K562 (cell line): ENCODE measurements around the gene CRHR2. TPM values are rescaled to one million over a fixed set of nuclear protein-coding genes. Genes with fewer than 3 reads are reported as not detected.

Experiments used
- ATAC-seq: fragments of 200-7000 bp; cut with Tn5 transposase; 3 replicates; pipeline ENCODE4 v1.9.1; 2020; ENCODE audit warnings: moderate library complexity
- BruUV-seq: library from RNA; stranded (reverse); fragments of 400-500 nt; replicated peaks from 2 replicates; lab custom pipeline; 2021; lab: Mats Ljungman, UMichigan
- CTCF ChIA-PET: fragments of 300-600 bp; formaldehyde crosslinking; extraction: SDS; loops from one replicate; lab custom pipeline; 2021; ENCODE audit warnings: low intra/inter-chr PET ratio; lab: Yijun Ruan, JAX
- POLR2A ChIA-PET: fragments of 300-600, 350-650 bp; sonication (Branson Sonifier 250); formaldehyde crosslinking; extraction: SDS; loops from one replicate; lab custom pipeline; 2021; ENCODE audit warnings: antibody characterized with exemption, inconsistent platforms; lab: Yijun Ruan, JAX
- DNase-seq, 4 experiments: peaks; one replicate each; pipeline versions ENCODE4 v3.0.0 to v3.0.0-alpha.2; 2011 to 2018; ENCODE audit warnings: low spot score in 3 of 4, mixed read lengths in 3 of 4; ENCODE audit errors: extremely low read depth in 1 of 4
- FAIRE-seq: peaks from 2 replicates; lab custom pipeline; 2011; peaks lifted over from hg19 to GRCh38; lab: Jason Lieb, UNC
- H2AFZ ChIP-seq: 2 replicates; pipeline ENCODE4 v1.6.0; 2011; ENCODE audit warnings: low read depth, low read length, control low read depth, inconsistent platforms
- H3K27ac ChIP-seq: fragments of 200-600 bp; 3 replicates; pipeline ENCODE4 v1.8.0; 2011; ENCODE audit warnings: low read depth, mild to moderate bottlenecking, control low read depth, inconsistent platforms, low read length, moderate library complexity, mixed read lengths; ENCODE audit errors: extremely low read depth
- H3K27me3 ChIP-seq, 2 experiments: fragments of 300-600 bp in 1 of 2; 2 replicates in 1 of 2; 3 replicates in 1 of 2; pipeline versions ENCODE4 v1.6.0 to v1.8.0; 2011; ENCODE audit warnings: inconsistent platforms in 2 of 2, low read length in 2 of 2, mild to moderate bottlenecking in 1 of 2, mixed read lengths in 1 of 2, moderate library complexity in 1 of 2; ENCODE audit not compliant: control insufficient read depth in 2 of 2, insufficient read depth in 2 of 2
- H3K36me3 ChIP-seq: fragments of 300-600 bp; 3 replicates; pipeline ENCODE4 v1.8.0; 2011; ENCODE audit warnings: mild to moderate bottlenecking, low read length, inconsistent platforms; ENCODE audit not compliant: control insufficient read depth, insufficient read depth
- H3K4me1 ChIP-seq, 2 experiments: fragments of 200-600 bp in 1 of 2; replicated peaks in 1 of 2; 2 replicates in 1 of 2; 3 replicates in 1 of 2; pipeline versions ENCODE4 v1.5.1 to v1.8.0; 2011; ENCODE audit warnings: inconsistent platforms in 2 of 2, low read length in 2 of 2, mild to moderate bottlenecking in 1 of 2, mixed read lengths in 1 of 2, moderate library complexity in 1 of 2; ENCODE audit not compliant: control insufficient read depth in 2 of 2, insufficient read depth in 2 of 2
- H3K4me2 ChIP-seq: 2 replicates; pipeline ENCODE4 v1.6.1; 2011; ENCODE audit warnings: low read length, control low read depth, inconsistent platforms, mixed read lengths; ENCODE audit not compliant: insufficient read depth
- H3K4me3 ChIP-seq: fragments of 200-600 bp; sonication (generic), shearing (Covaris generic); 2 replicates; pipeline ENCODE4 v1.5.1; 2016; ENCODE audit warnings: control low read depth, inconsistent platforms
- H3K79me2 ChIP-seq: fragments of 200-600 bp; 3 replicates; pipeline ENCODE4 v1.8.0; 2011; ENCODE audit warnings: low read length, inconsistent platforms; ENCODE audit not compliant: control insufficient read depth, insufficient read depth
- H3K9ac ChIP-seq, 2 experiments: 2 replicates each; pipeline versions ENCODE4 v1.6.0 to v1.6.1; 2011; ENCODE audit warnings: low read depth in 2 of 2, low read length in 2 of 2, control low read depth in 1 of 2, inconsistent platforms in 1 of 2, mild to moderate bottlenecking in 1 of 2, mixed read lengths in 1 of 2; ENCODE audit not compliant: insufficient read depth in 1 of 2
- H3K9me1 ChIP-seq: one replicate; pipeline ENCODE4 v1.6.0; 2011; ENCODE audit warnings: inconsistent platforms, mild to moderate bottlenecking, low read length, moderate library complexity; ENCODE audit not compliant: control insufficient read depth, insufficient read depth
- H3K9me3 ChIP-seq: replicated peaks from 2 replicates; pipeline ENCODE4 v1.5.1; 2011; ENCODE audit warnings: low read depth, low read length, inconsistent platforms; ENCODE audit not compliant: control insufficient read depth, insufficient read depth
- H4K20me1 ChIP-seq: replicated peaks from 2 replicates; pipeline ENCODE4 v1.6.1; 2011; ENCODE audit warnings: low read length, inconsistent platforms, mixed read lengths; ENCODE audit not compliant: control insufficient read depth, insufficient read depth
- FUS ChIP-seq: fragments of 200-400 bp; formaldehyde crosslinking; optimal IDR thresholded peaks from 2 replicates; pipeline ENCODE3; 2017; ENCODE audit warnings: low read depth, low read length
- RBM22 ChIP-seq: fragments of 200-400 bp; formaldehyde crosslinking; IDR thresholded peaks from 2 replicates; pipeline ENCODE4 v1.6.1; 2018; ENCODE audit warnings: low read length, low read depth; ENCODE audit not compliant: poor library complexity, severe bottlenecking
- ZNF780A ChIP-seq: fragments of 250-450 bp; sonication (Bioruptor Pico); IDR thresholded peaks from 2 replicates; pipeline ENCODE4 v1.5.0; 2021; ENCODE audit warnings: mild to moderate bottlenecking
- WGBS: fragments of 100-300 bp; shearing (Covaris generic); methylation state at CpG from one replicate; pipeline ENCODE4 v1.1.6; 2016; ENCODE audit warnings: low coverage, mixed read lengths; ENCODE audit not compliant: insufficient coverage; ENCODE audit errors: missing lambda C conversion rate; 5-methylcytosine and 5-hydroxymethylcytosine counted together
- in situ Hi-C: fragments of 300-500 bp; cut with MboI; formaldehyde crosslinking; loops from 4 replicates; pipeline ENCODE4 v1.15.0; 2018; ENCODE audit warnings: inconsistent platforms, mixed read lengths
- intact Hi-C: fragments of 100-400 bp; cut with micrococcal nuclease; formaldehyde crosslinking; loops from 2 replicates; pipeline ENCODE4 v1.14.2; 2022
- polyA plus RNA-seq, 8 experiments: library from polyadenylated mRNA; depleted of rRNA in 4 of 8; stranded (reverse) in 5 of 8; unstranded in 3 of 8; fragments of >200 nt; fragmentation: Nextera tagmentation in 2 of 8; fragmentation: Illumina TruSeq in 1 of 8; extraction: Ambion mirVana in 2 of 8; extraction: Trizol in 1 of 8; gene quantifications; 2 replicates each; pipeline versions ENCODE4 v1.2.1 to v1.2.3, GENCODE V29; 2011 to 2014; ENCODE audit warnings: inconsistent platforms in 1 of 8, missing spikeins in 1 of 8
- total RNA-seq, 7 experiments: library from RNA; depleted of rRNA in 6 of 7; stranded (reverse); fragments of >200 nt in 6 of 7; fragmentation: Illumina TruSeq in 2 of 7; extraction: Trizol in 2 of 7; gene quantifications; 2 replicates each; pipeline versions ENCODE4 v1.2.1 to v1.2.3, GENCODE V29; 2011 to 2021; ENCODE audit warnings: low replicate concordance in 1 of 7
- TF ChIP-seq, protein P1 (sequence below): IDR thresholded peaks from 2 replicates; pipeline ENCODE4 v1.6.1; 2016; ENCODE audit warnings: missing genetic modification characterization, missing compliant biosample characterization
- TF ChIP-seq, protein P2 (sequence below): fragments of 250-450 bp; sonication (Bioruptor Pico); IDR thresholded peaks from 2 replicates; pipeline ENCODE4 v1.4.0; 2020; ENCODE audit warnings: borderline replicate concordance
- TF ChIP-seq, protein P3 (sequence below): sonication (generic); formaldehyde crosslinking; IDR thresholded peaks from 2 replicates; pipeline ENCODE4 v1.8.0; 2022; ENCODE audit warnings: mild to moderate bottlenecking, low read depth, missing genetic modification reagents
- TF ChIP-seq, protein P4 (sequence below): fragments of 450-650 bp; formaldehyde crosslinking; IDR thresholded peaks from 2 replicates; pipeline ENCODE4 v1.4.0; 2022; ENCODE audit warnings: missing genetic modification characterization
- TF ChIP-seq, protein P5 (sequence below): fragments of 450-650 bp; IDR thresholded peaks from 2 replicates; pipeline ENCODE4 v1.6.1; 2017; ENCODE audit warnings: mild to moderate bottlenecking, moderate library complexity

The CRHR2 gene
- total and polyA plus RNA-seq, 9 of the 15 experiments (the other 6 are each of a cell fraction or from before 2014, with no cell fraction given) = not detected

DNA sequence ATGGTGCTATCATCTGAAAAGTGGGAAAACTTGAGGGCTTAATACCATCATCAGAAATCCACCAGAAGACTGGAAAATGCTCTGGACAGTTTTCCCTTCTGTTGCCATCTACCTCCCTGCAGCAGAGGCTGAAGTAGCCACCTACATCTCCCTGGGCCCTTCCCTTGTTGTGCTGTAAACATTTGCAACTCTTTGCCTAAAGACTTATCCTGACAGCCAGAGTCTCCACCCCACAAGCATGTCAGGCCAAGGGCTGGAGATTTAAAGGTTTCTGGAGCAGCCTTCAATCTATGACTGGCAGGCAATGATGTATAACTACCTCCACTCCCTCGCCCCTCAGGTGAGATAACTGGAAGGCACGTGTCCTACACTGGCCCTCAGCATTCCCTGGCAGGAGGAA, 39.9 kb upstream of the CRHR2 start:
- CTCF ChIA-PET = no interaction called here
- POLR2A ChIA-PET = no interaction called here
- no peak for ATAC-seq

More for the DNA sequence above, 39.9 kb upstream of the CRHR2 start:
- H3K9me3 ChIP-seq = no peaks in the 10 kb centered on the region
- DNase-seq (no peak), FAIRE-seq (no peak)
- in situ Hi-C loops = no loop called here
- H4K20me1 ChIP-seq = no peaks in the 10 kb centered on the region
- 0% methylated on average over 2 of the region's 2 CpGs for WGBS
- no peak overlapping the region for H3K4me2 ChIP-seq
- no peak overlapping the region for H3K4me3 ChIP-seq
- no peaks in the 10 kb centered on the region for H3K36me3 ChIP-seq
- no peak overlapping the region for H2AFZ ChIP-seq
- intact Hi-C loops = no loop called here
- H3K79me2 ChIP-seq = no peaks in the 10 kb centered on the region
- no peaks in the 10 kb centered on the region for H3K9me1 ChIP-seq
- no peak for TF ChIP-seq FUS
- no peak for TF ChIP-seq RBM22
- no peak for TF ChIP-seq ZNF780A (CRISPR knock-in tag)
- TF ChIP-seq, protein P1, sequence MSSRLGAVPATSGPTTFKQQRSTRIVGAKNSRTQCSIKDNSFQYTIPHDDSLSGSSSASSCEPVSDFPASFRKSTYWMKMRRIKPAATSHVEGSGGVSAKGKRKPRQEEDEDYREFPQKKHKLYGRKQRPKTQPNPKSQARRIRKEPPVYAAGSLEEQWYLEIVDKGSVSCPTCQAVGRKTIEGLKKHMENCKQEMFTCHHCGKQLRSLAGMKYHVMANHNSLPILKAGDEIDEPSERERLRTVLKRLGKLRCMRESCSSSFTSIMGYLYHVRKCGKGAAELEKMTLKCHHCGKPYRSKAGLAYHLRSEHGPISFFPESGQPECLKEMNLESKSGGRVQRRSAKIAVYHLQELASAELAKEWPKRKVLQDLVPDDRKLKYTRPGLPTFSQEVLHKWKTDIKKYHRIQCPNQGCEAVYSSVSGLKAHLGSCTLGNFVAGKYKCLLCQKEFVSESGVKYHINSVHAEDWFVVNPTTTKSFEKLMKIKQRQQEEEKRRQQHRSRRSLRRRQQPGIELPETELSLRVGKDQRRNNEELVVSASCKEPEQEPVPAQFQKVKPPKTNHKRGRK (tag) = no peak
- TF ChIP-seq, protein P2, sequence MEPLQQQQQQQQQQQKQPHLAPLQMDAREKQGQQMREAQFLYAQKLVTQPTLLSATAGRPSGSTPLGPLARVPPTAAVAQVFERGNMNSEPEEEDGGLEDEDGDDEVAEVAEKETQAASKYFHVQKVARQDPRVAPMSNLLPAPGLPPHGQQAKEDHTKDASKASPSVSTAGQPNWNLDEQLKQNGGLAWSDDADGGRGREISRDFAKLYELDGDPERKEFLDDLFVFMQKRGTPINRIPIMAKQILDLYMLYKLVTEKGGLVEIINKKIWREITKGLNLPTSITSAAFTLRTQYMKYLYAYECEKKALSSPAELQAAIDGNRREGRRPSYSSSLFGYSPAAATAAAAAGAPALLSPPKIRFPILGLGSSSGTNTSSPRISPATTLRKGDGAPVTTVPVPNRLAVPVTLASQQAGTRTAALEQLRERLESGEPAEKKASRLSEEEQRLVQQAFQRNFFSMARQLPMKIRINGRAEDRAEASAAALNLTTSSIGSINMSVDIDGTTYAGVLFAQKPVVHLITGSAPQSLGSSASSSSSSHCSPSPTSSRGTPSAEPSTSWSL (CRISPR knock-in tag) = no peak
- TF ChIP-seq, protein P3, sequence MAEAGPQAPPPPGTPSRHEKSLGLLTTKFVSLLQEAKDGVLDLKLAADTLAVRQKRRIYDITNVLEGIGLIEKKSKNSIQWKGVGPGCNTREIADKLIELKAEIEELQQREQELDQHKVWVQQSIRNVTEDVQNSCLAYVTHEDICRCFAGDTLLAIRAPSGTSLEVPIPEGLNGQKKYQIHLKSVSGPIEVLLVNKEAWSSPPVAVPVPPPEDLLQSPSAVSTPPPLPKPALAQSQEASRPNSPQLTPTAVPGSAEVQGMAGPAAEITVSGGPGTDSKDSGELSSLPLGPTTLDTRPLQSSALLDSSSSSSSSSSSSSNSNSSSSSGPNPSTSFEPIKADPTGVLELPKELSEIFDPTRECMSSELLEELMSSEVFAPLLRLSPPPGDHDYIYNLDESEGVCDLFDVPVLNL (CRISPR knock-in tag) = no peak
- TF ChIP-seq, protein P4, sequence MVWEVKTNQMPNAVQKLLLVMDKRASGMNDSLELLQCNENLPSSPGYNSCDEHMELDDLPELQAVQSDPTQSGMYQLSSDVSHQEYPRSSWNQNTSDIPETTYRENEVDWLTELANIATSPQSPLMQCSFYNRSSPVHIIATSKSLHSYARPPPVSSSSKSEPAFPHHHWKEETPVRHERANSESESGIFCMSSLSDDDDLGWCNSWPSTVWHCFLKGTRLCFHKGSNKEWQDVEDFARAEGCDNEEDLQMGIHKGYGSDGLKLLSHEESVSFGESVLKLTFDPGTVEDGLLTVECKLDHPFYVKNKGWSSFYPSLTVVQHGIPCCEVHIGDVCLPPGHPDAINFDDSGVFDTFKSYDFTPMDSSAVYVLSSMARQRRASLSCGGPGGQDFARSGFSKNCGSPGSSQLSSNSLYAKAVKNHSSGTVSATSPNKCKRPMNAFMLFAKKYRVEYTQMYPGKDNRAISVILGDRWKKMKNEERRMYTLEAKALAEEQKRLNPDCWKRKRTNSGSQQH (CRISPR knock-in tag) = no peak
- TF ChIP-seq, protein P5, sequence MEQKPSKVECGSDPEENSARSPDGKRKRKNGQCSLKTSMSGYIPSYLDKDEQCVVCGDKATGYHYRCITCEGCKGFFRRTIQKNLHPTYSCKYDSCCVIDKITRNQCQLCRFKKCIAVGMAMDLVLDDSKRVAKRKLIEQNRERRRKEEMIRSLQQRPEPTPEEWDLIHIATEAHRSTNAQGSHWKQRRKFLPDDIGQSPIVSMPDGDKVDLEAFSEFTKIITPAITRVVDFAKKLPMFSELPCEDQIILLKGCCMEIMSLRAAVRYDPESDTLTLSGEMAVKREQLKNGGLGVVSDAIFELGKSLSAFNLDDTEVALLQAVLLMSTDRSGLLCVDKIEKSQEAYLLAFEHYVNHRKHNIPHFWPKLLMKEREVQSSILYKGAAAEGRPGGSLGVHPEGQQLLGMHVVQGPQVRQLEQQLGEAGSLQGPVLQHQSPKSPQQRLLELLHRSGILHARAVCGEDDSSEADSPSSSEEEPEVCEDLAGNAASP = no peak
- TF ChIP-seq, all 486 proteins: peak for 0
- Histone ChIP-seq H3K27me3 (peaks cover 9 to 35% of the 10 kb centered on the region in 2 experiments; a peak in 3 of 5 replicates), H3K4me1 (peaks cover 0 to 5% of the 10 kb centered on the region in 2 experiments; a peak in 1 of 5 replicates), H3K9ac (no peak overlapping the region), H3K27ac (no peak overlapping the region)
- no TSS peak for BruUV-seq
